ENCODE measurements around the gene LIMA1.

The LIMA1 gene

GRCh38 chr12:50214018-50214417, 69.3 kb downstream of the LIMA1 start:
- DNase-seq = no peak

- no peak for DNase-seq
These were observed 69.9 kb downstream of the LIMA1 start for GRCh38 chr12:50213439-50213838.

- no peak for DNase-seq
These were observed 71.3 kb downstream of the LIMA1 start for GRCh38 chr12:50212071-50212467.

GRCh38 chr12:50211392-50212070, 71.8 kb downstream of the LIMA1 start:
- no peak for DNase-seq

- no peak for DNase-seq
These were observed 75.9 kb downstream of the LIMA1 start for GRCh38 chr12:50207424-50207823.

GRCh38 chr12:50205648-50206047, 77.7 kb downstream of the LIMA1 start:
- no peak for DNase-seq

- DNase-seq = no peak
These were observed 79.6 kb downstream of the LIMA1 start for GRCh38 chr12:50203691-50204090.

GRCh38 chr12:50201987-50202521, 81.3 kb downstream of the LIMA1 start:
- DNase-seq = no peak

- DNase-seq = no peak
These were observed 82.6 kb downstream of the LIMA1 start for GRCh38 chr12:50200552-50201273.

- DNase-seq = no peak
These were observed 84.5 kb downstream of the LIMA1 start for GRCh38 chr12:50198829-50199228.

- DNase-seq = no peak
These were observed 86.0 kb downstream of the LIMA1 start for GRCh38 chr12:50197297-50197727.

GRCh38 chr12:50196537-50196936, 86.8 kb downstream of the LIMA1 start:
- DNase-seq = no peak

GRCh38 chr12:50195832-50196231, 87.5 kb downstream of the LIMA1 start:
- no peak for DNase-seq

GRCh38 chr12:50192908-50193307, 90.4 kb downstream of the LIMA1 start:
- no peak for DNase-seq

- no peak for DNase-seq
These were observed 91.1 kb downstream of the LIMA1 start for GRCh38 chr12:50192236-50192635.

- no peak for DNase-seq
These were observed 92.5 kb downstream of the LIMA1 start for GRCh38 chr12:50190859-50191258.

GRCh38 chr12:50188875-50189575, 94.3 kb downstream of the LIMA1 start:
- no peak for DNase-seq

- DNase-seq = no peak
These were observed 95.0 kb downstream of the LIMA1 start for GRCh38 chr12:50188241-50188781.

- DNase-seq = no peak
These were observed 96.0 kb downstream of the LIMA1 start for GRCh38 chr12:50187084-50187900.

- no peak for DNase-seq
These were observed 96.6 kb downstream of the LIMA1 start for GRCh38 chr12:50186681-50187080.

GRCh38 chr12:50185970-50186663, 97.2 kb downstream of the LIMA1 start:
- no peak for DNase-seq

All from activated effector memory CD4-positive, alpha-beta T cell treated with Interleukin-2 at 50 U/mL for 16 hours (primary cell).